Gastroesophageal sphincter (tissue), 3 donors: Measurements from ENCODE around the gene ETAA1.

Experiments
- EP300 ChIP-seq: sonication (generic); formaldehyde crosslinking; IDR thresholded peaks from one replicate; pipeline ENCODE4 v1.6.1; 2017; ENCODE audit warnings: antibody characterized with exemption, mild to moderate bottlenecking
- POLR2A ChIP-seq, 2 donors: fragments of 450-650 bp; IDR thresholded peaks; one replicate each; pipeline ENCODE4 v1.6.1; 2017; ENCODE audit warnings: antibody characterized with exemption in 2 of 2, mild to moderate bottlenecking in 2 of 2, moderate library complexity in 1 of 2
- POLR2AphosphoS5 ChIP-seq: sonication (generic); formaldehyde crosslinking; IDR thresholded peaks from one replicate; pipeline ENCODE4 v1.6.1; 2017; ENCODE audit warnings: antibody characterized with exemption
- TF ChIP-seq, protein P1 (sequence below), 4 experiments: fragments of 200-600 bp in 2 of 4; fragments of 450-650 bp in 2 of 4; sonication (generic) in 1 of 4; IDR thresholded peaks; one replicate each; pipeline ENCODE4 v1.5.1; 2017 to 2019; ENCODE audit warnings: antibody characterized with exemption in 4 of 4, mild to moderate bottlenecking in 2 of 4, moderate library complexity in 2 of 4

DNA sequence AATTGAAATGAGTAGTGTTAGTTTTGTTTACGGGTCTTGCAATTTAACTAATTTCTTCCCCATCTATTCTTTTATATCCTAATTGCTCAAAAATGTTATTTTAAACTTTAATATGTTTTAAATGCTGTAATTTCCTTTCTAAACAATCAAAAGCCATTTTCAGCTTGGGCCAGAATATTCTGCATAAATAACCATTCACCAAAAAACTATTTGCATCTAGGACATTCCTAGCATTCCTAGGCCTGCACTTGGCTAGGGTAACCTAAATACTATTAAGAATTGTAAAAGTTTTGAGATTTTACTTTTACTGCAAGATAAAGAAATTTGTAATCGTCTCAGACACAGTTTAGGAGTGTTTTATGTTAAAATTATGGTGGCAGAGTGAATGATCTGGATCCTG is 7.8 kb upstream of the ETAA1 start:
- TF ChIP-seq POLR2A (IDR thresholded peaks at IDR 0.05), result no peak
- TF ChIP-seq, protein P1, sequence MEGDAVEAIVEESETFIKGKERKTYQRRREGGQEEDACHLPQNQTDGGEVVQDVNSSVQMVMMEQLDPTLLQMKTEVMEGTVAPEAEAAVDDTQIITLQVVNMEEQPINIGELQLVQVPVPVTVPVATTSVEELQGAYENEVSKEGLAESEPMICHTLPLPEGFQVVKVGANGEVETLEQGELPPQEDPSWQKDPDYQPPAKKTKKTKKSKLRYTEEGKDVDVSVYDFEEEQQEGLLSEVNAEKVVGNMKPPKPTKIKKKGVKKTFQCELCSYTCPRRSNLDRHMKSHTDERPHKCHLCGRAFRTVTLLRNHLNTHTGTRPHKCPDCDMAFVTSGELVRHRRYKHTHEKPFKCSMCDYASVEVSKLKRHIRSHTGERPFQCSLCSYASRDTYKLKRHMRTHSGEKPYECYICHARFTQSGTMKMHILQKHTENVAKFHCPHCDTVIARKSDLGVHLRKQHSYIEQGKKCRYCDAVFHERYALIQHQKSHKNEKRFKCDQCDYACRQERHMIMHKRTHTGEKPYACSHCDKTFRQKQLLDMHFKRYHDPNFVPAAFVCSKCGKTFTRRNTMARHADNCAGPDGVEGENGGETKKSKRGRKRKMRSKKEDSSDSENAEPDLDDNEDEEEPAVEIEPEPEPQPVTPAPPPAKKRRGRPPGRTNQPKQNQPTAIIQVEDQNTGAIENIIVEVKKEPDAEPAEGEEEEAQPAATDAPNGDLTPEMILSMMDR (IDR thresholded peaks at IDR 0.05), result no peak
- peak; percentile 64 for TF ChIP-seq POLR2AphosphoS5
- no peak for TF ChIP-seq EP300
